D721Med (cell line): ENCODE data around the gene TCP1.
"Not testable (repeated sequence)": the region's sequence is repeated elsewhere in the genome, so short reads cannot be mapped to it uniquely, and the experiment has no call there.

Experiments used
- DNase-seq: peaks from one replicate; pipeline ENCODE4 v3.0.0; 2011; ENCODE audit warnings: low spot score; ENCODE audit not compliant: insufficient read length
- FAIRE-seq: peaks from 2 replicates; lab custom pipeline; 2011; peaks lifted over from hg19 to GRCh38; lab: Jason Lieb, UNC
- TF ChIP-seq, protein P1 (sequence below): IDR thresholded peaks from 2 replicates; pipeline ENCODE4 v1.5.1; 2012; ENCODE audit warnings: mild to moderate bottlenecking, control low read depth; ENCODE audit not compliant: insufficient read depth; ENCODE audit errors: missing control alignments

TCP1 gene

GRCh38 chr6:159758031-159759001 is 31.1 kb downstream of the TCP1 start:
- TF ChIP-seq, protein P1, sequence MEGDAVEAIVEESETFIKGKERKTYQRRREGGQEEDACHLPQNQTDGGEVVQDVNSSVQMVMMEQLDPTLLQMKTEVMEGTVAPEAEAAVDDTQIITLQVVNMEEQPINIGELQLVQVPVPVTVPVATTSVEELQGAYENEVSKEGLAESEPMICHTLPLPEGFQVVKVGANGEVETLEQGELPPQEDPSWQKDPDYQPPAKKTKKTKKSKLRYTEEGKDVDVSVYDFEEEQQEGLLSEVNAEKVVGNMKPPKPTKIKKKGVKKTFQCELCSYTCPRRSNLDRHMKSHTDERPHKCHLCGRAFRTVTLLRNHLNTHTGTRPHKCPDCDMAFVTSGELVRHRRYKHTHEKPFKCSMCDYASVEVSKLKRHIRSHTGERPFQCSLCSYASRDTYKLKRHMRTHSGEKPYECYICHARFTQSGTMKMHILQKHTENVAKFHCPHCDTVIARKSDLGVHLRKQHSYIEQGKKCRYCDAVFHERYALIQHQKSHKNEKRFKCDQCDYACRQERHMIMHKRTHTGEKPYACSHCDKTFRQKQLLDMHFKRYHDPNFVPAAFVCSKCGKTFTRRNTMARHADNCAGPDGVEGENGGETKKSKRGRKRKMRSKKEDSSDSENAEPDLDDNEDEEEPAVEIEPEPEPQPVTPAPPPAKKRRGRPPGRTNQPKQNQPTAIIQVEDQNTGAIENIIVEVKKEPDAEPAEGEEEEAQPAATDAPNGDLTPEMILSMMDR, result no peak
- FAIRE-seq (no peak), DNase-seq (no peak)

GRCh38 chr6:159756508-159756907 is 32.9 kb downstream of the TCP1 start:
- FAIRE-seq (no peak), DNase-seq (no peak)
- TF ChIP-seq, protein P1, result no peak

GRCh38 chr6:159754959-159755914 is 34.2 kb downstream of the TCP1 start:
- DNase-seq (no peak), FAIRE-seq (no peak)
- TF ChIP-seq, protein P1, result no peak

GRCh38 chr6:159754401-159754800 is 35.0 kb downstream of the TCP1 start:
- no peak for FAIRE-seq
- TF ChIP-seq, protein P1, result no peak
- no peak for DNase-seq

DNA sequence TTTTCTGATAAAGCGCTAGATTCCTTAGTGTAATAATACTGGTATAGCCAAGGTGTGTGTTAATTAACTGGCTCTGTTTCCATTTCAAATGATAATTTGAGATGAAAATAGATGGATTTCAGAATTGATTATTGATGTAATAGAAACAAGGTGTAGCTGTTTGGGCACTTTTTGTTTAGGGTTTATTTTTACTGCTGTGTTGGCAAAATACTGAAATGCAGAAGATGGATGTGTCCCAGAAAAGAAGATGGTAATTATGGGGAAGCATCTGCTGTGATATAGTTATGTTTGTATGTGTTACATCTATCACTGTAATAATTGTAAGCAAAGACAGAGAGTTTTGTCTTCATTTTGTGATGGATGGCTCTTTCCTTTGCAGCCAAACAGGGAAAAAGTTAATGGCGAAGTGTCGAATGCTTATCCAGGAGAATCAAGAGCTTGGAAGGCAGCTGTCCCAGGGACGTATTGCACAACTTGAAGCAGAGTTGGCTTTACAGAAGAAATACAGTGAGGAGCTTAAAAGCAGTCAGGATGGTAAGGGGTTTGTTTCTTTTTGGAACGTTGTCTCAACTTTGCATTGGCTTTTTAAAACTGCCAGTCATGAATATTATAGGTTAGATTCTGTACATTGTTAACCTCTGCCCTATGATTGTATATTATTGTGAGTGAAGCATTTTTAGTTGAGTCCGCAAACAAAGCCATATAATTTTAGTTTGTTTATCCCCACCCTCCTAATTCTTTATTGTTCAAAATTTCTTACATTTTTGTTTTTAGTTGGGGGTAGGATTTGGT is 36.1 kb downstream of the TCP1 start:
- no peak for DNase-seq
- no peak for FAIRE-seq
- TF ChIP-seq, protein P1, result no peak

DNA sequence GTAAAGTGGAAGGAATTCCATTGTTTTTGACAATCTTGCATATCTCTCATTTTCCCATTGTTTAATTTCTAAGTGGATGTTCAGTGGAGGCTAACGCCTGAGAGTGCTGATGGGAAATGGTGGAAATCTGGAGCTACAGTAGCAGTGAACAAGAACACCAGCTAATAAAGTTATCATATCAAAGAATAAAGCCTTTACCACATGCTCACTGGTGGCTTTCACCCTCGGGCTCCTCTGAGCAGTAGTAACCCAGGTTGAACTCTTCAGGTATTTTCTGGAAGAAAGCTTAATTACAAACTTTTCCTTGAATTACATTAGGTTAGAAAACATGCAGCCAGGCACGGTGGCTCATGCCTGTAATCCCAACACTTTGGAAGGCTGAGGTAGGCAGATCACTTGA is 38.0 kb downstream of the TCP1 start:
- TF ChIP-seq, protein P1, result no peak
- FAIRE-seq (no peak), DNase-seq (no peak)

DNA sequence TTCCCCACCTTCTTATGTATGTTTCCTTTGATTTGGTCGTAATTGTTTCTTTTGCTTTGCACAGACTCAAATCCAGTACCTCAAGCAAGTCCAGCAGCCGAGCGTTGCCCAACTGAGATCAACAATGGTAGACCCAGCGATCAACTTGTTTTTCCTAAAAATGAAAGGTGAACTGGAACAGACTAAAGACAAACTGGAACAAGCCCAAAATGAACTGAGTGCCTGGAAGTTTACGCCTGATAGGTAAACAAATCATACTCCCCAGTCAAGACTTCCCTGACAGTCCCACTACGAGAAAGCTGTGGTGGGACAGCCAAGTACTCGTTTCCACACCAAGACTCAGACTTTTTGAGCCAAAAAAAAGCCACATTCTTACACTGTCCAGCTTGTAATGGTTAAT is 41.3 kb downstream of the TCP1 start:
- FAIRE-seq, result peak; percentile 46
- DNase-seq, result not testable (repeated sequence)
